IPS DF 6.9 (cell line): ENCODE data around the gene PCDH15.

Experiments
- DNase-seq: peaks from one replicate; pipeline ENCODE4 v3.0.0-alpha.2; 2013; ENCODE audit warnings: low read depth, low spot score
- H3K27ac ChIP-seq: one replicate; pipeline ENCODE4 v1.5.1; 2013; ENCODE audit warnings: low read length, control low read depth
- H3K27me3 ChIP-seq: 2 replicates; pipeline ENCODE4 v1.6.1; 2013; ENCODE audit warnings: mild to moderate bottlenecking, low read length; ENCODE audit not compliant: control insufficient read depth, insufficient read depth
- H3K36me3 ChIP-seq: 2 replicates; pipeline ENCODE4 v1.6.1; 2013; ENCODE audit warnings: low read length; ENCODE audit not compliant: control insufficient read depth, insufficient read depth
- H3K4me1 ChIP-seq: 2 replicates; pipeline ENCODE4 v1.6.1; 2013; ENCODE audit warnings: low read length; ENCODE audit not compliant: control insufficient read depth, insufficient read depth
- H3K4me3 ChIP-seq: 2 replicates; pipeline ENCODE4 v1.5.1; 2013; ENCODE audit warnings: mild to moderate bottlenecking, low read length
- H3K9me3 ChIP-seq: 2 replicates; pipeline ENCODE4 v1.6.1; 2013; ENCODE audit warnings: low read length, inconsistent platforms; ENCODE audit not compliant: control insufficient read depth, insufficient read depth
- WGBS: extraction: QIAGEN DNeasy Blood & Tissue Kit; methylation state at CpG from one replicate; pipeline ENCODE4 v1.1.7; 2013; ENCODE audit warnings: mixed read lengths, missing lambda C conversion rate; ENCODE audit not compliant: insufficient read length, insufficient coverage; 5-methylcytosine and 5-hydroxymethylcytosine counted together

PCDH15 gene

GRCh38 chr10:54496852-54497251, 304.2 kb downstream of the PCDH15 start:
- no CpG with 5 or more reads among the region's 3 CpGs for WGBS
- Histone ChIP-seq H3K36me3 (no peaks in the 10 kb centered on the region), H3K9me3 (no peaks in the 10 kb centered on the region), H3K27me3 (no peaks in the 10 kb centered on the region), H3K27ac (no peak overlapping the region), H3K4me3 (no peak overlapping the region), H3K4me1 (no peaks in the 10 kb centered on the region)
- no peak for DNase-seq

DNA sequence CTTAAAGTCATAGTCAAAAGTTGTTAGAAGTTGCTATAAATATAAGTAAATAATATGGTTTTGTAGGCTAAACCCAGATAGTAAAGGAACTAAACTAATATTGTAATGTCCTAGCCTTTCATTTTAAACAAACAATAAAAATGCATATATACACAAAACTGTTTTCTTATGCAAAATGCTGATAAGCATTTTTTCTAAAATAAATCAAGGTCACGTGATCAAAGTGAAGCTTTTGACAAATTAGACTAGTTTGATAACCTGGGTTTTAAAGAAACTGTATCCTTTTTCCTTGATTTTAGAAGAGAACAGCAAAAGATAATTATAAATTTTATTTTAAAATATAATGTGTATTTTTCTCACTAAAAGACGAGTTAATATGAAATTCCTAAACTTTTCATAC, 313.3 kb downstream of the PCDH15 start:
- Histone ChIP-seq H3K27ac (no peak overlapping the region), H3K9me3 (no peaks in the 10 kb centered on the region), H3K4me1 (no peaks in the 10 kb centered on the region), H3K36me3 (no peaks in the 10 kb centered on the region), H3K4me3 (no peak overlapping the region), H3K27me3 (no peaks in the 10 kb centered on the region)
- DNase-seq = no peak
- WGBS = no CpG with 5 or more reads among the region's 2 CpGs

DNA sequence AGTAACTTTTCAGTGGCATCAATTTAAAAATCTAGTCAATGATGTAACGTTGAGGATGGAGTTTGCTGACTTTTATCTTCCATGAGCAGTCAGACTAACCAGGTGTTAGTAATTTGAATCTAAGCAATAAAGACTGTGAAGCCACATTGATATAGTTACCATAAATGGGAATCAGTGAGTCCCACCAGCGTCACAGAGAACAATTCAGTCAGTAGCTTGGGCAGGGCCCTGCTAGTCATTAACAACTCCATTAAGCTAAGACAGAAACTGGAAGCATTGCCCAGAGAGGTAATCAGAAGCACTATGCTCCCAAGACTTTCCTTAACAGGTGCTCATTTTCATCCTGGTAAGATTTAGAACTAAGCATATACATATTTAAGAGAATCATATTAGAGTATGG, 315.1 kb downstream of the PCDH15 start:
- Histone ChIP-seq H3K4me3 (no peak overlapping the region), H3K4me1 (no peaks in the 10 kb centered on the region), H3K27ac (no peak overlapping the region), H3K9me3 (no peaks in the 10 kb centered on the region), H3K36me3 (no peaks in the 10 kb centered on the region), H3K27me3 (no peaks in the 10 kb centered on the region)
- WGBS = no CpG with 5 or more reads among the region's 2 CpGs
- DNase-seq = no peak

GRCh38 chr10:54484186-54484585, 316.8 kb downstream of the PCDH15 start:
- Histone ChIP-seq H3K27ac (no peak overlapping the region), H3K27me3 (no peaks in the 10 kb centered on the region), H3K36me3 (no peaks in the 10 kb centered on the region), H3K4me1 (no peaks in the 10 kb centered on the region), H3K4me3 (no peak overlapping the region), H3K9me3 (no peaks in the 10 kb centered on the region)
- DNase-seq = no peak
- no CpG with 5 or more reads among the region's 1 CpG for WGBS

GRCh38 chr10:54478601-54479000, 322.4 kb downstream of the PCDH15 start:
- no peak overlapping the region for H3K4me3 ChIP-seq
- no peaks in the 10 kb centered on the region for H3K36me3 ChIP-seq
- no peak overlapping the region for H3K27ac ChIP-seq
- H3K4me1 ChIP-seq = no peaks in the 10 kb centered on the region
- no peaks in the 10 kb centered on the region for H3K27me3 ChIP-seq
- H3K9me3 ChIP-seq = no peaks in the 10 kb centered on the region
- DNase-seq = no peak
- WGBS = no CpG with 5 or more reads among the region's 3 CpGs

GRCh38 chr10:54477738-54478137, 323.3 kb downstream of the PCDH15 start:
- Histone ChIP-seq H3K27me3 (no peaks in the 10 kb centered on the region), H3K9me3 (no peaks in the 10 kb centered on the region), H3K27ac (no peak overlapping the region), H3K4me1 (no peaks in the 10 kb centered on the region), H3K4me3 (no peak overlapping the region), H3K36me3 (no peaks in the 10 kb centered on the region)
- no peak for DNase-seq
- WGBS = no CpG with 5 or more reads among the region's 4 CpGs

- DNase-seq = no peak
- WGBS = no CpG with 5 or more reads among the region's 1 CpG
- H3K36me3 ChIP-seq = no peaks in the 10 kb centered on the region
- no peak overlapping the region for H3K4me3 ChIP-seq
- no peaks in the 10 kb centered on the region for H3K9me3 ChIP-seq
- no peaks in the 10 kb centered on the region for H3K27me3 ChIP-seq
- H3K27ac ChIP-seq = no peak overlapping the region
- H3K4me1 ChIP-seq = 0 out of 2 replicates have a peak, but pooled peaks cover 1% of the 10 kb centered on the region
These were observed 330.8 kb downstream of the PCDH15 start for GRCh38 chr10:54470324-54470631.

DNA sequence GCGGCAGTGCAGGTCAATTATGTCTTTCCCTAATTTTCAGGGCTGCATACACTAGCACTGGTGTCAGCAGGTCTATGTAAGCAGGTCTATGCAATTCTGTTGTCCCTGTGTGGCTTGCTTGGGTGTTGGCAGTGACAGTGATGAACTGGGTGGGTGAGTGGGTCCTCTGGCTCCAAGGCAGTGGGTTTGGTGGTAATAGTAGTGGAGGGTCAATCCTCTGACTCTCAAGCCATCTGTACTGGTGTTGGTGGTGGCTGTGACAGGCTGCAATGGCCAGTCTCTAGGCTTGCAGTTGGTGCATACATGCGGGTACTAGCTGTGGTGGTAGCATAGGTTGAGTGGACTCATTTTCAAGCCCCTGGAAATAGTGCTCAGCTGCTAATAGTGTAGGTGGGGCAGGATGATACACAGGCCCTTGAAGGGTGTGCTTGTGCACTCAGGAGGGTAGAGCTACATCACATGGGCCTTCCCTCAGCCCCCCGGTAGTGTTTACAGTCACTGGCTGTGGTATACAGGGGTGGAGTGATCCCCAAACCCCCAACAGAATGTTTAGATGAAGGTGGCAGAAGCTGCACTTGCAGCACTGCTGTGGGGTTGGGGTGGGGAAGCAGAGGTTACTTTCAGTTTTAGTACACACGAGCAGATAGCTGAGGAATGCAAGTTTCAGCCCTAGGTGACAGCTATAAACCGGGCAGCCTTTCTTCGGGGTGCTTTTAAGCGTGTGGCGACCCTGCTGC, 331.3 kb downstream of the PCDH15 start:
- no CpG with 5 or more reads among the region's 8 CpGs for WGBS
- Histone ChIP-seq H3K27ac (no peak overlapping the region), H3K4me1 (0 out of 2 replicates have a peak, but pooled peaks cover 1% of the 10 kb centered on the region), H3K27me3 (no peaks in the 10 kb centered on the region), H3K9me3 (no peaks in the 10 kb centered on the region), H3K4me3 (no peak overlapping the region), H3K36me3 (no peaks in the 10 kb centered on the region)
- no peak for DNase-seq

GRCh38 chr10:54454271-54454670, 346.8 kb downstream of the PCDH15 start:
- Histone ChIP-seq H3K4me3 (no peak overlapping the region), H3K9me3 (no peaks in the 10 kb centered on the region), H3K27me3 (no peaks in the 10 kb centered on the region), H3K4me1 (no peaks in the 10 kb centered on the region), H3K36me3 (no peaks in the 10 kb centered on the region), H3K27ac (no peak overlapping the region)
- WGBS = no CpG with 5 or more reads among the region's 1 CpG
- no peak for DNase-seq

DNA sequence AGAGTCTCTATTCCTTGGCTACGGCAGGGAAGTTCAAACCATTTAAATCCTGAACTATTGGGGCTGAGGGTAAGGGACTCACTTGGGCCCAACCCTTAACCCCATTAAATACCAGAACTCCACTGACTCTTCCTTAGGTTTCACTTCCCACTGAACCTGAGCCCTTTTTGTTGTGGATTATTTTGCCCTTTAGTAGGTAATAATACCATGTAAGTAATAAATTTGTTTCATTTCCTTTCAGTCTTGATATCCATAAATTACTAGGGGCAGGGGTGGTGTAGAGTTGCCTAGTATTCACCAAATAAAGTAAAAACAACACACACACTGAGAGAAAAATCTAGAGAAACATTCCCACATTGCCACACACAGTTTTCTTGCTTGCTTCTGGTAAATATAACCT, 352.0 kb downstream of the PCDH15 start:
- Histone ChIP-seq H3K9me3 (no peaks in the 10 kb centered on the region), H3K27me3 (no peaks in the 10 kb centered on the region), H3K27ac (no peak overlapping the region), H3K36me3 (no peaks in the 10 kb centered on the region), H3K4me1 (no peaks in the 10 kb centered on the region), H3K4me3 (no peak overlapping the region)
- DNase-seq = no peak
- no CpG with 5 or more reads among the region's 1 CpG for WGBS

DNA sequence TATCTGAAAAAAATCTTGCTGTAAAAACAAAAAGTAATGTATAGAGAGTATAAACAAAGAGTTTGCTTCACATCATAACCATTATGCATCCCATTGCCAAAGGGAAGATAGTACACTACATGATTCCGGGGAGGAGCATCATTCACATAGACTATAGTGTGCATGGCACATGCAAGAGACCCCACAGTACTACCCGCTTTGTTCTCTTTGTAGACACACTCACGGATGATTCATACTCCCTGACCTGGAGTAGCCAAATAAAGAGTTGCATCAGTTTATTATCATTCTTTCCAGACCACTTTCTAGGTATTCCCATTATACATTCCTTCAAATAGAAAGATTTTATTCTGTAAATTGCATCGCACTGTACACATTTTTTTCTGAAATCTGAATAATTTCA, 356.9 kb downstream of the PCDH15 start:
- Histone ChIP-seq H3K4me3 (no peak overlapping the region), H3K4me1 (no peaks in the 10 kb centered on the region), H3K36me3 (no peaks in the 10 kb centered on the region), H3K9me3 (no peaks in the 10 kb centered on the region), H3K27ac (no peak overlapping the region), H3K27me3 (no peaks in the 10 kb centered on the region)
- WGBS = no CpG with 5 or more reads among the region's 4 CpGs
- DNase-seq = no peak
